Neuronal stem cell (in vitro differentiated cells): ENCODE measurements around the gene CACNA1C.
A peak's percentile ranks its signal among the peaks of the same experiment; 100 is the strongest.

ENCODE experiments used
- DNase-seq: peaks from one replicate; pipeline ENCODE4 v3.0.0-alpha.2; 2013; ENCODE audit warnings: low spot score
- H2AFZ ChIP-seq: one replicate; pipeline ENCODE4 v1.6.1; 2013; ENCODE audit warnings: mild to moderate bottlenecking, low read length, inconsistent platforms
- H2AK5ac ChIP-seq: 2 replicates; pipeline ENCODE4 v1.6.1; 2013; ENCODE audit warnings: low read depth, mild to moderate bottlenecking, inconsistent platforms, low read length, moderate library complexity, mixed read lengths
- H2BK120ac ChIP-seq: 2 replicates; pipeline ENCODE4 v1.6.1; 2013; ENCODE audit warnings: low read depth, mild to moderate bottlenecking, inconsistent platforms, low read length, moderate library complexity, mixed read lengths
- H2BK12ac ChIP-seq: one replicate; pipeline ENCODE4 v1.6.1; 2013; ENCODE audit warnings: low read length, inconsistent platforms
- H2BK15ac ChIP-seq: 2 replicates; pipeline ENCODE4 v1.6.1; 2013; ENCODE audit warnings: mild to moderate bottlenecking, low read length, inconsistent platforms, mixed read lengths
- H2BK5ac ChIP-seq: one replicate; pipeline ENCODE4 v1.6.1; 2013; ENCODE audit warnings: inconsistent platforms, mild to moderate bottlenecking, low read length, moderate library complexity
- H3K14ac ChIP-seq: one replicate; pipeline ENCODE4 v1.6.1; 2013; ENCODE audit warnings: low read length, inconsistent platforms
- H3K18ac ChIP-seq: 2 replicates; pipeline ENCODE4 v1.6.1; 2013; ENCODE audit warnings: low read length, inconsistent platforms
- H3K23ac ChIP-seq: 2 replicates; pipeline ENCODE4 v1.6.1; 2013; ENCODE audit warnings: low read depth, mild to moderate bottlenecking, mixed read lengths, low read length, inconsistent platforms; ENCODE audit not compliant: poor library complexity
- H3K27ac ChIP-seq: replicated peaks from 3 replicates; pipeline ENCODE4 v1.5.1; 2013; ENCODE audit warnings: low read length, inconsistent platforms
- H3K27me3 ChIP-seq, 3 experiments: 2 replicates each; pipeline ENCODE4 v1.6.1; 2013; ENCODE audit warnings: low read length in 3 of 3, mild to moderate bottlenecking in 2 of 3, inconsistent platforms in 1 of 3, low read depth in 1 of 3, mixed read lengths in 1 of 3, moderate library complexity in 1 of 3; ENCODE audit not compliant: control insufficient read depth in 3 of 3, insufficient read depth in 3 of 3
- H3K36me3 ChIP-seq, 2 donors: replicated peaks in 1 of 2; 2 replicates each; pipeline ENCODE4 v1.6.1; 2013; ENCODE audit warnings: low read length in 2 of 2; ENCODE audit not compliant: control insufficient read depth in 2 of 2, insufficient read depth in 2 of 2
- H3K4ac ChIP-seq: 2 replicates; pipeline ENCODE4 v1.6.1; 2013; ENCODE audit warnings: inconsistent platforms, mild to moderate bottlenecking, low read length, moderate library complexity
- H3K4me1 ChIP-seq, 2 donors: 1 replicate in 1 of 2; 2 replicates in 1 of 2; pipeline ENCODE4 v1.6.1; 2013; ENCODE audit warnings: low read length in 2 of 2, low read depth in 1 of 2; ENCODE audit not compliant: control insufficient read depth in 2 of 2, insufficient read depth in 1 of 2
- H3K4me2 ChIP-seq: one replicate; pipeline ENCODE4 v1.6.1; 2013; ENCODE audit warnings: mild to moderate bottlenecking, low read length, inconsistent platforms; ENCODE audit not compliant: insufficient read depth, poor library complexity, severe bottlenecking
- H3K4me3 ChIP-seq, 2 donors: 2 replicates each; pipeline ENCODE4 v1.5.1; 2013; ENCODE audit warnings: low read length in 2 of 2, mild to moderate bottlenecking in 2 of 2, inconsistent platforms in 1 of 2, moderate library complexity in 1 of 2
- H3K79me1 ChIP-seq: one replicate; pipeline ENCODE4 v1.6.1; 2013; ENCODE audit warnings: low read depth, mild to moderate bottlenecking, inconsistent platforms, low read length, moderate library complexity
- H3K9ac ChIP-seq: one replicate; pipeline ENCODE4 v1.6.1; 2013; ENCODE audit warnings: mild to moderate bottlenecking, low read depth, low read length, inconsistent platforms; ENCODE audit not compliant: poor library complexity
- H3K9me3 ChIP-seq, 2 donors: replicated peaks in 1 of 2; 2 replicates each; pipeline versions ENCODE3 to v1.6.1; 2013; ENCODE audit warnings: low read length in 2 of 2, mild to moderate bottlenecking in 2 of 2, inconsistent platforms in 1 of 2, low read depth in 1 of 2, mixed read lengths in 1 of 2, moderate library complexity in 1 of 2; ENCODE audit not compliant: control insufficient read depth in 2 of 2, insufficient read depth in 1 of 2
- H4K8ac ChIP-seq: one replicate; pipeline ENCODE4 v1.6.1; 2013; ENCODE audit warnings: low read depth, mild to moderate bottlenecking, inconsistent platforms, low read length, moderate library complexity
- H4K91ac ChIP-seq: one replicate; pipeline ENCODE4 v1.6.1; 2013; ENCODE audit warnings: low read length, low read depth, mild to moderate bottlenecking, inconsistent platforms; ENCODE audit not compliant: poor library complexity
- WGBS, 2 donors: extraction: QIAGEN DNeasy Blood & Tissue Kit; methylation state at CpG; one replicate each; pipeline ENCODE4 v1.1.7; 2013; ENCODE audit warnings: missing lambda C conversion rate in 2 of 2, mixed read lengths in 1 of 2; ENCODE audit not compliant: insufficient read length in 2 of 2, insufficient replicate concordance in 1 of 2; ENCODE audit errors: extremely low coverage in 2 of 2; 5-methylcytosine and 5-hydroxymethylcytosine counted together

Gene CACNA1C

GRCh38 chr12:2169489-2169888, 116.7 kb downstream of the CACNA1C start:
- Histone ChIP-seq H2AFZ (no peak overlapping the region), H4K91ac (no peak overlapping the region), H3K4me1 (peaks cover 0 to 12% of the 10 kb centered on the region in 2 donors), H3K9ac (no peak overlapping the region), H3K4me2 (no peak overlapping the region), H3K14ac (no peak overlapping the region), H3K18ac (no peak overlapping the region), H3K4me3 (no peak overlapping the region), H3K9me3 (no peaks in the 10 kb centered on the region), H3K36me3 (no peaks in the 10 kb centered on the region), H3K27ac (no peak overlapping the region), H2AK5ac (no peak overlapping the region), H2BK12ac (no peak overlapping the region), H3K79me1 (no peaks in the 10 kb centered on the region), H2BK5ac (no peak overlapping the region), H3K27me3 (no peaks in the 10 kb centered on the region), H3K23ac (no peak overlapping the region), H3K4ac (no peak overlapping the region), H4K8ac (no peak overlapping the region), H2BK15ac (no peak overlapping the region), H2BK120ac (no peak overlapping the region)
- WGBS, 2 donors: no CpG with 5 or more reads among the region's 4 CpGs
- DNase-seq: no peak

- H3K27ac ChIP-seq: no peak overlapping the region
- H3K4me2 ChIP-seq: no peak overlapping the region
Measured at GRCh38 chr12:2169940-2170339, 117.2 kb downstream of the CACNA1C start.

GRCh38 chr12:2170376-2170775, 117.6 kb downstream of the CACNA1C start:
- H3K27me3 ChIP-seq: no peaks in the 10 kb centered on the region
- peaks cover 0 to 12% of the 10 kb centered on the region in 2 donors for H3K4me1 ChIP-seq
- no peak overlapping the region for H2AFZ ChIP-seq
- H3K79me1 ChIP-seq: no peaks in the 10 kb centered on the region
- no peak overlapping the region for H3K4ac ChIP-seq
- DNase-seq: no peak
- no peak overlapping the region for H2BK12ac ChIP-seq
- no peak overlapping the region for H2BK120ac ChIP-seq
- no peak overlapping the region for H3K27ac ChIP-seq
- H2BK5ac ChIP-seq: no peak overlapping the region
- no peaks in the 10 kb centered on the region for H3K9me3 ChIP-seq
- H3K18ac ChIP-seq: no peak overlapping the region
- H2BK15ac ChIP-seq: no peak overlapping the region
- H3K4me2 ChIP-seq: no peak overlapping the region
- no peak overlapping the region for H3K9ac ChIP-seq
- H3K14ac ChIP-seq: no peak overlapping the region
- no peaks in the 10 kb centered on the region for H3K36me3 ChIP-seq
- no CpG with 5 or more reads among the region's 1 CpG for WGBS, 2 donors
- H3K4me3 ChIP-seq: no peak overlapping the region
- H4K8ac ChIP-seq: no peak overlapping the region
- H2AK5ac ChIP-seq: no peak overlapping the region
- no peak overlapping the region for H4K91ac ChIP-seq
- H3K23ac ChIP-seq: no peak overlapping the region

More at GRCh38 chr12:2169940-2170339, 117.2 kb downstream of the CACNA1C start:
- no peak overlapping the region for H3K9ac ChIP-seq
- no peak overlapping the region for H3K4me3 ChIP-seq
- no peaks in the 10 kb centered on the region for H3K27me3 ChIP-seq
- DNase-seq: no peak
- H3K4me1 ChIP-seq: peaks cover 0 to 12% of the 10 kb centered on the region in 2 donors
- H3K14ac ChIP-seq: no peak overlapping the region
- H2AFZ ChIP-seq: no peak overlapping the region
- H2BK120ac ChIP-seq: no peak overlapping the region
- H3K4ac ChIP-seq: no peak overlapping the region
- H2BK12ac ChIP-seq: no peak overlapping the region
- no peak overlapping the region for H4K91ac ChIP-seq
- no CpG with 5 or more reads among the region's 2 CpGs for WGBS, 2 donors
- no peak overlapping the region for H2BK15ac ChIP-seq
- no peak overlapping the region for H3K18ac ChIP-seq
- H3K36me3 ChIP-seq: no peaks in the 10 kb centered on the region
- no peak overlapping the region for H2BK5ac ChIP-seq
- H3K9me3 ChIP-seq: no peaks in the 10 kb centered on the region
- H2AK5ac ChIP-seq: no peak overlapping the region
- H4K8ac ChIP-seq: no peak overlapping the region
- H3K23ac ChIP-seq: no peak overlapping the region
- no peaks in the 10 kb centered on the region for H3K79me1 ChIP-seq

- Histone ChIP-seq H3K18ac (peak overlapping the region; percentile 30), H2BK15ac (no peak overlapping the region), H3K4me1 (peaks cover 0 to 12% of the 10 kb centered on the region in 2 donors), H3K79me1 (no peaks in the 10 kb centered on the region), H4K8ac (peak overlapping the region; percentile 58), H3K14ac (no peak overlapping the region), H3K36me3 (no peaks in the 10 kb centered on the region), H3K9me3 (no peaks in the 10 kb centered on the region), H3K23ac (no peak overlapping the region), H2BK12ac (no peak overlapping the region), H4K91ac (no peak overlapping the region), H2AK5ac (peak overlapping the region; percentile 65), H2BK120ac (no peak overlapping the region), H3K4me2 (no peak overlapping the region), H3K27ac (no peak overlapping the region), H3K4ac (no peak overlapping the region), H3K4me3 (no peak overlapping the region), H2BK5ac (no peak overlapping the region), H3K9ac (no peak overlapping the region), H3K27me3 (no peaks in the 10 kb centered on the region), H2AFZ (no peak overlapping the region)
- no peak for DNase-seq
- no CpG with 5 or more reads among the region's 11 CpGs for WGBS, 2 donors
Measured at GRCh38 chr12:2171672-2172426, 119.1 kb downstream of the CACNA1C start.
